DND-41 (cell line): ENCODE data around the gene B3GALNT1.

ENCODE experiments used
- CTCF ChIP-seq: IDR thresholded peaks from 2 replicates; pipeline ENCODE4 v1.5.1; 2012; ENCODE audit warnings: borderline replicate concordance, low read length, moderate library complexity, mild to moderate bottlenecking; ENCODE audit not compliant: poor library complexity, severe bottlenecking; ENCODE audit errors: extremely low read depth
- EZH2 ChIP-seq: IDR thresholded peaks from 3 replicates; pipeline ENCODE4 v1.6.1; 2012; ENCODE audit warnings: borderline replicate concordance, low read depth, mild to moderate bottlenecking, moderate library complexity, low read length, inconsistent platforms; ENCODE audit not compliant: severe bottlenecking

- TF ChIP-seq CTCF (no peak), EZH2 (no peak)
These were observed 32.9 kb downstream of the B3GALNT1 start for GRCh38 chr3:161072211-161072621.
